GM20000 (cell line): ENCODE results near the gene KIAA0232.

Experiments
- DNase-seq: peaks from one replicate; pipeline ENCODE4 v3.0.0; 2012; ENCODE audit warnings: low spot score
- TF ChIP-seq, protein P1 (sequence below): IDR thresholded peaks from 2 replicates; pipeline ENCODE4 v1.5.1; 2012; ENCODE audit warnings: mild to moderate bottlenecking, control low read depth; ENCODE audit errors: extremely low read depth, missing control alignments

KIAA0232 gene

DNA sequence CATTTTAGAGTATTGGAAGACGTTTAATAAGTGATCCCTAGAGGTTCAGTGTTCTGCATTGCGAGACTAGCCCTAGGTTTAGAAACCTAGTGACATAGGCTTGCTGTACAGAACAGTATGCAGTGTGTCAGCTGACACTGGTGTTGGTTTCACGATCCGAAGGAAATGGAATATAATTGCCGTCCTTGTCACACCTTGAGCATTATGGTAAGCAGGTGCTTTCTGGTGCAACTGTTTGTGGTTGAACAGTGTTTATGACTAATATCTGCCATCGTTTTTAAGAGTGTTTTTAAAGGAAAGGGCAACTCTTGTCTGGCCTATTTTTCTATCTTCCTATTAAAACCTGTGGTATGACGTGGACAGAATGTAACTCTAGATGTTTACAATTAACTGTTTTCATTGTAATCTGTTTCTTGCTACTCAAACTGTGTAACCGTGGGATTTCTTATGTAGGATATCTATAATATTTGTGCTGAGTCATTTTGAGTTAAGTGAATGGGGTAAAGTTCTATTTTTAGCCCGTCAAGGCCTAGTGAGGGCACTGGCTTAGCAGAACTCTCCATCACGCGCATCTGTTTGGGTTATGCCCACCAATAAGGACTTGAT, 73.3 kb downstream of the KIAA0232 start:
- TF ChIP-seq, protein P1, sequence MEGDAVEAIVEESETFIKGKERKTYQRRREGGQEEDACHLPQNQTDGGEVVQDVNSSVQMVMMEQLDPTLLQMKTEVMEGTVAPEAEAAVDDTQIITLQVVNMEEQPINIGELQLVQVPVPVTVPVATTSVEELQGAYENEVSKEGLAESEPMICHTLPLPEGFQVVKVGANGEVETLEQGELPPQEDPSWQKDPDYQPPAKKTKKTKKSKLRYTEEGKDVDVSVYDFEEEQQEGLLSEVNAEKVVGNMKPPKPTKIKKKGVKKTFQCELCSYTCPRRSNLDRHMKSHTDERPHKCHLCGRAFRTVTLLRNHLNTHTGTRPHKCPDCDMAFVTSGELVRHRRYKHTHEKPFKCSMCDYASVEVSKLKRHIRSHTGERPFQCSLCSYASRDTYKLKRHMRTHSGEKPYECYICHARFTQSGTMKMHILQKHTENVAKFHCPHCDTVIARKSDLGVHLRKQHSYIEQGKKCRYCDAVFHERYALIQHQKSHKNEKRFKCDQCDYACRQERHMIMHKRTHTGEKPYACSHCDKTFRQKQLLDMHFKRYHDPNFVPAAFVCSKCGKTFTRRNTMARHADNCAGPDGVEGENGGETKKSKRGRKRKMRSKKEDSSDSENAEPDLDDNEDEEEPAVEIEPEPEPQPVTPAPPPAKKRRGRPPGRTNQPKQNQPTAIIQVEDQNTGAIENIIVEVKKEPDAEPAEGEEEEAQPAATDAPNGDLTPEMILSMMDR = no peak
- peak; percentile 71 for DNase-seq

DNA sequence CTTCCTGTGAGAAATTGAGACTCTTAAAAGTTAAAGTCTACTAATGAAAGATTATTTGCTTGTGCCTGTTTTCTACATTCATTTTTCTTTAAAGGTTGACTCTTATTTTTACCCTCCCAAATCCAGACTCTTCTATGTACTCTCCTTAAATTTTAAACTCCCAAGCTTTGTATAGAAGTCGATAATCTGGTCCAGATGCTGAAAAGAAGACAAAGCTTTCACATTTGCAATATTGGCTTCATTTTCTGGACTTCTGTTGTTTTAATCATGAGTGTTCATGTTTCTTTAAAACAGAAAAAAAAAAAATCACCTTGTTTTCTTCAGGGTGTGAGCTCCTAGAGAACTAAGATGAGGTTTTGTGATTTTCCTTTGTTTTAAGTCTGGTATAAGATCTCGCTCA, 73.9 kb downstream of the KIAA0232 start:
- TF ChIP-seq, protein P1 = no peak
- DNase-seq = no peak

DNA sequence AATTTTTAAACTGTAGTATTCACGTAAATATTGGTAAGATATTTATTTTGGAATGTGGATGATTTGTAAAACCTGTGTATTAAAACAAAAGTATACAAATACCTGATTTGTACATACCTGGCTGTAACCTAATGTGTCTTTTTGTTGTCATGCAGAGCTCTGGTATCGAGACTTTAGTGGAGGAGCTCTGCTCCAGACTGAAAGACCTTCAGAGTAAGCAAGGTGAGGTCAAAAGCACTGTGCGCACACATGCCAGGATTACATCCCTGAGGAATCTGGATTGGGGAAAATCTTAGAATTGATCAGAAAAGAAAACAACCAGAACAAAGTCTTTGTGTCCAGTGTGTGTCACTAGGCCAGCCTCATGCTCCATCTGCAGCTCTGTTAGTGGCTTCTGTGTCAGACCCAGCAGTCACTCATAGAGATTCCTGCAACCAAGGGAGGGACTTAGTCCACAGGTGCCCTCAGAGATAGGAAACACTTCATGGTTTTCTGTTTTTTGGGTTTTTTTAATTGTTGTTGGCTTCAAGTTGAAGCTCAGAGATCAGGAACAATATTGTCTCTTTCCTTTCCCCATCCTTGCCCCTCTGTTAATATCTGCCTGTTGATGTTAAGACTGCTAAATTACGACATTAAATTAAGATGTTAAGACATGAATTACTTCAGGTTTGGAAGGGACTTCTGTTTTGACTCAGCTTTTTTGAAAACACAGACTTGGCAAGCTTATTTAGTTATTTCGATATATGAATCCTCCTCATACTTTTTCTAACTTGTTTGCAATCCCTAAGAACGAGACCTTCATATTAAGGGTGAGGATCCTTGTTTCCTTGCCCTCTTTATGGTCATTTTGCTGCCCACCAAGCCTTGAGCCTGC, 74.7 kb downstream of the KIAA0232 start:
- TF ChIP-seq, protein P1 = no peak
- DNase-seq = no peak

DNA sequence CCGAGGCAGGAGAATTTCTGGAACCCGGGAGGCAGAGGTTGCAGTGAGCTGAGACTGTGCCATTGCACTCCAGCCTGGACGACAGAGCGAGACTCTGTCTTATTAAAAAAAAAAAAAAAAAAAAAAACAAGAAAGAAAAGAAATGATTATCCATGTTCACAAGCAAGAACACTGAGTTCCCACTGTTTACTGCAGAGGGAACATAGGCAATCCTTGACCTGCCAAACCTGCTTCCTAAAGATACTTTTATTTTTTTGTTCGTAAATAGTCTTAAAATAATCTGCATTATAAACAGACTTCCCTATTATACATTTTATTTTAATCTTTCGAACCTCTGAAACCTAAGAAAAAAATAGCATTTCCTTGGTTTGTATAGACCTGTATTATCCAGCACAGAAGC, 76.5 kb downstream of the KIAA0232 start:
- TF ChIP-seq, protein P1 = no peak
- DNase-seq = no peak

DNA sequence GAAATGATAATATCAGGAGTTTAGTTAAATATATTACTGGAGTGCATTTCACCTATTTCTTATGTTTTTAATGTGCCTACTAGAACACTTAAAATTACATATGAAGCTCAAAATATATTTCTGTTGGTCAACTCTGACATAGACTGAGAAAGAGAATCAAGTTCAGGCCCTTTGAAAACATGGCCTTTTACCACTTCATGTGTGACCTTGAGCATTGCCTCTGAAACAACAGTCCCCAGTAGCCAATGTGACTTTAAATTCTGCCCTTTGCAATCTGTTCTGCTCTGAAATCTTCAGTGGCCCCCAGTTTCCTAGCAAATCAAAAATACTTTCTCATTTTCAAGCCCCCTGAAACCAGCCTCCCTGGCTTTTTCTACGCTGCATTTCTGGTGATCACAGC, 77.0 kb downstream of the KIAA0232 start:
- DNase-seq = no peak

DNA sequence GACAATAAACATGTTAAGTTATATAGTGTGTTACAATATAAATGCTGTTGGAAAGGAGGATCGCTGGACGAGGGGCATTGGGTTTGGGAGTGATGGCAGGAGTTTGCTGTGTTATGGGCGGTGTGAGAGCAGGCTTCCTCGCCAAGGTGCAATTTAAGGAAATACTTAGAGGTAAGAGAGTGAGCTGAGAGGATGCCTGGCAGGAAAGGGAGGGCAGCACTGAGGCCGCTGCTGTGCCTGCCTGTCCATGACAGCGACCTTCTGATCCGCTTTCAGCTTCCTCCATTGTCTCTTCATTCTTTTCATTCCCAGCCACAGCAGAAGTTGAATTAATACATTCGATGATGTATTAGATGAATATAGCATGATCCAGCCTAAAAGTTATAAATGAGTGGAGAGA, 85.9 kb downstream of the KIAA0232 start:
- TF ChIP-seq, protein P1 = no peak
- no peak for DNase-seq

More for the DNA sequence above, 77.0 kb downstream of the KIAA0232 start:
- TF ChIP-seq, protein P1 = no peak

DNA sequence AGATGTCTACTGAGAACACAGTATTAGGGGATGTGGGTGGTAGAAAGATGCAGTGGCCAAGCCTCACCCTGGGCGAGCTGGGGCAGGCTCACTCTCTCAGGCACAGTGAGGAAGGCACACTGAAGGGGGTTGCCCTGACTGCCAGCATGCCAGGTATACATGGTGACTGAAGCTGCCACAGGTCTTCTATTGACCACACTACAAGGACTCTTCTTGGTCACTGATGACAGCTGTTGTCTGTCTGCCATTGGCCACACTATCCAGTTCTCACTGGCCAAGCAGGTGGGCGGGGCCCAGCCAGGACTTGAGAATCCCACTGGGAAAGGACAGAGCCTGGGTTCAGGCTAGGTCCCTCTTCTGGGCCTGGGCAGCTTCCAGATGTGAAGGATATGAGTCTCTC, 87.4 kb downstream of the KIAA0232 start:
- no peak for DNase-seq
- TF ChIP-seq, protein P1 = no peak
